Left ventricle myocardium inferior (tissue), 1 donor: ENCODE measurements around the gene USP12. TPM values are rescaled to one million over a fixed set of nuclear protein-coding genes. Genes with fewer than 3 reads are reported as not detected.

Experiments used
- DNase-seq: peaks from one replicate; pipeline ENCODE4 v3.0.0-alpha.2; 2020
- H3K27ac ChIP-seq: fragments of 200-600 bp; replicated peaks from 2 replicates; pipeline ENCODE4 v1.8.0; 2021
- H3K27me3 ChIP-seq: fragments of 200-600 bp; 2 replicates; pipeline ENCODE4 v1.8.0; 2021; ENCODE audit warnings: low read depth
- H3K36me3 ChIP-seq: fragments of 200-600 bp; 2 replicates; pipeline ENCODE4 v1.8.0; 2021
- H3K4me1 ChIP-seq: fragments of 200-600 bp; 2 replicates; pipeline ENCODE4 v1.8.0; 2021
- H3K4me3 ChIP-seq: fragments of 200-600 bp; 2 replicates; pipeline ENCODE4 v1.8.0; 2021; ENCODE audit warnings: mild to moderate bottlenecking, moderate library complexity
- H3K9me3 ChIP-seq: fragments of 200-600 bp; replicated peaks from 2 replicates; pipeline ENCODE4 v1.8.0; 2021
- CTCF ChIP-seq: fragments of 200-600 bp; IDR thresholded peaks from 2 replicates; pipeline ENCODE4 v1.8.0; 2021; ENCODE audit warnings: antibody characterized with exemption, mild to moderate bottlenecking, borderline replicate concordance
- intact Hi-C: fragments of 100-400 bp; cut with micrococcal nuclease; formaldehyde crosslinking; loops from one replicate; pipeline ENCODE4 v1.11.0; 2022
- total RNA-seq: library from RNA; stranded (reverse); fragmentation: NEBNext Ultra II Directional; extraction: Animal tissue kit (Norgen Biotek cat#: 25700); gene quantifications from one replicate; pipeline ENCODE4 v1.2.1, GENCODE V29; 2021
- donor health status: DM: no; HTN: yes; CAD: no; lungs with severe emphysema.

The USP12 gene
- total RNA-seq, 1 donor from 2014 or later, result 16.8 TPM

GRCh38 chr13:27117952-27118351 is 53.7 kb downstream of the USP12 start:
- Histone ChIP-seq H3K36me3 (peaks cover 12% of the 10 kb centered on the region), H3K27me3 (no peaks in the 10 kb centered on the region), H3K4me1 (peaks cover 52% of the 10 kb centered on the region), H3K9me3 (no peaks in the 10 kb centered on the region), H3K27ac (no peak overlapping the region), H3K4me3 (no peak overlapping the region)
- no peak for TF ChIP-seq CTCF
- DNase-seq, result no peak
- intact Hi-C loops, result no loop called here

DNA sequence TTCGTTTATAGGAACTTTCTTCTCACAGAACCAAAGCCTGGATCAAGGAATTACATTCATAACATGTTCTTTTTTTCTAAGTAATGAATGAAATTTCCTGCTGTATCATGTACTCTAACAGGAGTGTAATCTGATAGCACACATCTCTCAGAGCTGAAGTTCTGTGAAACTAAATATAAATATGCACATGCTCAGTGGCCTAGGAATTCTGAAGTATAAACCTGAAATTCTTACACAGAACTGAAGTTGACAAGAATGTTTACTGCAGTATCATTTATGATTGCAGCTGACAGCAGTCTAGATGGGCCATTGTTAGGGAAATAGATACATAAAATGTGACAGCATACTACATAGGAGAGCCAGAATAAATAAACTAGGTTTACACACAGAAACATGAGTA is 54.5 kb downstream of the USP12 start:
- H3K4me3 ChIP-seq, result no peak overlapping the region
- peaks cover 52% of the 10 kb centered on the region for H3K4me1 ChIP-seq
- H3K9me3 ChIP-seq, result no peaks in the 10 kb centered on the region
- peaks cover 12% of the 10 kb centered on the region for H3K36me3 ChIP-seq
- DNase-seq, result no peak
- H3K27me3 ChIP-seq, result no peaks in the 10 kb centered on the region
- TF ChIP-seq CTCF, result no peak
- intact Hi-C loops, result no loop called here
- H3K27ac ChIP-seq, result no peak overlapping the region

GRCh38 chr13:27113436-27113835 is 58.2 kb downstream of the USP12 start:
- no peak for DNase-seq
- H3K9me3 ChIP-seq, result no peaks in the 10 kb centered on the region
- peaks cover 12% of the 10 kb centered on the region for H3K36me3 ChIP-seq
- intact Hi-C loops, result no loop called here
- H3K4me1 ChIP-seq, result peaks cover 26% of the 10 kb centered on the region
- H3K4me3 ChIP-seq, result no peak overlapping the region
- no peak for TF ChIP-seq CTCF
- no peaks in the 10 kb centered on the region for H3K27me3 ChIP-seq
- H3K27ac ChIP-seq, result no peak overlapping the region

DNA sequence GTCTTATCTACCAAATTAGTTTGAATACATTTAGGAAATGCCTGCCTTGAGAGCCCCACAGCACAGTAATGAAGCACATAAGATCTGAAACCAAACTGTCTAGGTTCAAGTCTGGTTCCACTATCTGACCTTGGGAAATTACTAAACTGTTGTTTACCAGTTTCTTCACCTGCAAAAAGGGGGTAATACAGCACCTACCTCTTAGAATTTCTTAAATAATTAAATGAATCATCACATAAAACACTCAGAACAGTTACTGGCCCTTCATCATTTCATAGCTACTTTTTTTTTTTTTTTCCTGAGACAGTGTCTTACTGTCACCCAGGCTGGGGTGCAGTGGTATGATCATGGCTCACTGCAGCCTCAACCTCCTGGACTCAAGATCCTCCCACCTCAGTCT is 59.6 kb downstream of the USP12 start:
- Histone ChIP-seq H3K4me1 (peaks cover 12% of the 10 kb centered on the region), H3K9me3 (no peaks in the 10 kb centered on the region), H3K36me3 (peaks cover 12% of the 10 kb centered on the region), H3K27me3 (no peaks in the 10 kb centered on the region), H3K4me3 (no peak overlapping the region), H3K27ac (no peak overlapping the region)
- TF ChIP-seq CTCF, result no peak
- intact Hi-C loops, result no loop called here
- DNase-seq, result no peak

- H3K9me3 ChIP-seq, result no peaks in the 10 kb centered on the region
- H3K27me3 ChIP-seq, result no peaks in the 10 kb centered on the region
- no peak for DNase-seq
- intact Hi-C loops, result no loop called here
- H3K27ac ChIP-seq, result no peak overlapping the region
- peaks cover 8% of the 10 kb centered on the region for H3K36me3 ChIP-seq
- H3K4me1 ChIP-seq, result peaks cover 10% of the 10 kb centered on the region
- H3K4me3 ChIP-seq, result no peak overlapping the region
- TF ChIP-seq CTCF, result no peak
Observed at GRCh38 chr13:27110056-27110746, 61.4 kb downstream of the USP12 start.
